HCT116 (cell line): ENCODE measurements around the gene ZNF593. TPM values are rescaled to one million over a fixed set of nuclear protein-coding genes. Genes with fewer than 3 reads are reported as not detected.
A peak's percentile ranks its signal among the peaks of the same experiment; 100 is the strongest.

ENCODE experiments used
- ATAC-seq: fragments of 200-7000 bp; cut with Tn5 transposase; 2 replicates; pipeline ENCODE4 v1.9.1; 2020; ENCODE audit warnings: mild to moderate bottlenecking, moderate library complexity
- BruUV-seq: library from RNA; stranded (reverse); fragments of 400-500 nt; replicated peaks from 2 replicates; lab custom pipeline; 2021; lab: Mats Ljungman, UMichigan
- CTCF ChIA-PET: fragments of 300-600 bp; sonication (Branson Sonifier 250); formaldehyde crosslinking; loops from one replicate; lab custom pipeline; 2021; ENCODE audit warnings: antibody characterized with exemption; lab: Charles Lee
- POLR2A ChIA-PET: fragments of 300-600, 350-600 bp; sonication (Branson Sonifier 250); formaldehyde crosslinking; loops from one replicate; lab custom pipeline; 2021; ENCODE audit warnings: antibody characterized with exemption; lab: Charles Lee
- RAD21 ChIA-PET, 2 experiments: fragments of 300-600 bp; sonication (Branson Sonifier 250); formaldehyde crosslinking; loops; one replicate each; lab custom pipeline; 2023; ENCODE audit warnings: low total read pairs in 2 of 2; ENCODE audit not compliant: uncharacterized antibody in 2 of 2, unreplicated experiment in 2 of 2, low non-redundant PET in 1 of 2; lab: Charles Lee
- DNase-seq: peaks from one replicate; pipeline ENCODE4 v3.0.0-alpha.2; 2010; ENCODE audit warnings: low read depth, low spot score
- H2AFZ ChIP-seq: fragments of 200-600 bp; shearing (Covaris generic), sonication (generic); 2 replicates; pipeline ENCODE4 v1.6.1; 2017; ENCODE audit warnings: low read depth, mixed run types, mixed read lengths, antibody characterized with exemption, low read length; ENCODE audit not compliant: poor library complexity, severe bottlenecking
- H3K27ac ChIP-seq: 2 replicates; pipeline ENCODE4 v1.5.1; 2012; ENCODE audit warnings: low read depth, low read length
- H3K27me3 ChIP-seq: fragments of 200-600 bp; sonication (generic); 2 replicates; pipeline ENCODE4 v1.6.1; 2016; ENCODE audit warnings: mixed run types, low read length, mixed read lengths; ENCODE audit not compliant: insufficient read depth
- H3K36me3 ChIP-seq, 2 experiments: fragments of 200-500 bp in 1 of 2; fragments of 200-600 bp in 1 of 2; sonication (Bioruptor generic) in 1 of 2; sonication (generic) in 1 of 2; 2 replicates each; pipeline versions ENCODE4 v1.5.1 to v1.6.1; 2014 to 2016; ENCODE audit warnings: low read length in 2 of 2, inconsistent platforms in 1 of 2, mixed read lengths in 1 of 2, mixed run types in 1 of 2; ENCODE audit not compliant: insufficient read depth in 2 of 2, control insufficient read depth in 1 of 2
- H3K4me1 ChIP-seq, 2 experiments: fragments of 200-600 bp in 1 of 2; sonication (generic) in 1 of 2; 2 replicates each; pipeline versions ENCODE4 v1.5.1 to v1.6.1; 2012 to 2017; ENCODE audit warnings: low read length in 2 of 2, inconsistent platforms in 1 of 2, mild to moderate bottlenecking in 1 of 2, mixed read lengths in 1 of 2, mixed run types in 1 of 2, moderate library complexity in 1 of 2; ENCODE audit not compliant: insufficient read depth in 2 of 2, control insufficient read depth in 1 of 2
- H3K4me2 ChIP-seq: fragments of 200-600 bp; sonication (generic); 2 replicates; pipeline ENCODE4 v1.6.1; 2017; ENCODE audit warnings: mixed run types, low read length, mixed read lengths
- H3K4me3 ChIP-seq, 2 experiments: fragments of 200-600 bp in 1 of 2; sonication (generic) in 1 of 2; replicated peaks in 1 of 2; 2 replicates each; pipeline ENCODE4 v1.5.1; 2011 to 2016; ENCODE audit warnings: low read length in 2 of 2, control low read depth in 1 of 2, low read depth in 1 of 2, mild to moderate bottlenecking in 1 of 2, mixed read lengths in 1 of 2, mixed run types in 1 of 2
- H3K79me2 ChIP-seq: fragments of 200-600 bp; sonication (generic); 2 replicates; pipeline ENCODE4 v1.6.1; 2017; ENCODE audit warnings: mild to moderate bottlenecking, mixed run types, low read length, moderate library complexity, mixed read lengths; ENCODE audit not compliant: insufficient read depth
- H3K9ac ChIP-seq: fragments of 200-600 bp; sonication (generic); 2 replicates; pipeline ENCODE4 v1.6.1; 2016; ENCODE audit warnings: low read length, mixed read lengths
- H3K9me2 ChIP-seq: fragments of 200-600 bp; sonication (generic), shearing (Covaris generic); 2 replicates; pipeline ENCODE4 v1.6.1; 2017; ENCODE audit warnings: mixed run types, mild to moderate bottlenecking, moderate library complexity; ENCODE audit not compliant: insufficient read depth
- H3K9me3 ChIP-seq, 2 experiments: fragments of 200-500 bp in 1 of 2; fragments of 200-600 bp in 1 of 2; sonication (Bioruptor generic) in 1 of 2; sonication (generic) in 1 of 2; 2 replicates each; pipeline ENCODE4 v1.6.1; 2014 to 2017; ENCODE audit warnings: low read length in 2 of 2, mixed read lengths in 2 of 2, inconsistent platforms in 1 of 2, low read depth in 1 of 2, mild to moderate bottlenecking in 1 of 2, mixed run types in 1 of 2, moderate library complexity in 1 of 2; ENCODE audit not compliant: control insufficient read depth in 1 of 2, insufficient read depth in 1 of 2
- H4K20me1 ChIP-seq: fragments of 200-600 bp; sonication (generic), shearing (Covaris generic); 2 replicates; pipeline ENCODE4 v1.6.1; 2017; ENCODE audit warnings: mixed run types, mild to moderate bottlenecking, moderate library complexity; ENCODE audit not compliant: insufficient read depth
- CEBPB ChIP-seq: IDR thresholded peaks from 2 replicates; pipeline ENCODE4 v1.6.1; 2012; ENCODE audit warnings: low read depth
- ELF1 ChIP-seq: IDR thresholded peaks from 2 replicates; pipeline ENCODE4 v1.6.1; 2012; ENCODE audit warnings: low read depth, borderline replicate concordance
- EZH2phosphoT487 ChIP-seq: fragments of 200-600 bp; IDR thresholded peaks from 2 replicates; pipeline ENCODE4 v1.6.1; 2018; ENCODE audit warnings: antibody characterized with exemption, borderline replicate concordance
- SIN3A ChIP-seq: IDR thresholded peaks from 2 replicates; pipeline ENCODE4 v1.6.1; 2012; ENCODE audit warnings: low read depth
- ZFX ChIP-seq: fragments of 450-650 bp; IDR thresholded peaks from 2 replicates; pipeline ENCODE4 v1.6.1; 2017
- intact Hi-C: fragments of 100-400 bp; cut with micrococcal nuclease; formaldehyde crosslinking; loops from 2 replicates; pipeline ENCODE4 v1.10.0; 2022
- total RNA-seq: library from RNA; stranded (reverse); gene quantifications from one replicate; pipeline ENCODE4 v1.2.1, GENCODE V29; 2021; ENCODE audit not compliant: unreplicated experiment
- TF ChIP-seq, protein P1 (sequence below): IDR thresholded peaks from 2 replicates; pipeline ENCODE4 v1.6.1; 2011; ENCODE audit warnings: mild to moderate bottlenecking, low read length, moderate library complexity; ENCODE audit not compliant: insufficient replicate concordance; ENCODE audit errors: extremely low read depth
- TF ChIP-seq, protein P2 (sequence below): IDR thresholded peaks from 2 replicates; pipeline ENCODE4 v1.6.1; 2012

Gene ZNF593
- total RNA-seq, 1 experiment from 2014 or later, result 62.4 TPM

DNA sequence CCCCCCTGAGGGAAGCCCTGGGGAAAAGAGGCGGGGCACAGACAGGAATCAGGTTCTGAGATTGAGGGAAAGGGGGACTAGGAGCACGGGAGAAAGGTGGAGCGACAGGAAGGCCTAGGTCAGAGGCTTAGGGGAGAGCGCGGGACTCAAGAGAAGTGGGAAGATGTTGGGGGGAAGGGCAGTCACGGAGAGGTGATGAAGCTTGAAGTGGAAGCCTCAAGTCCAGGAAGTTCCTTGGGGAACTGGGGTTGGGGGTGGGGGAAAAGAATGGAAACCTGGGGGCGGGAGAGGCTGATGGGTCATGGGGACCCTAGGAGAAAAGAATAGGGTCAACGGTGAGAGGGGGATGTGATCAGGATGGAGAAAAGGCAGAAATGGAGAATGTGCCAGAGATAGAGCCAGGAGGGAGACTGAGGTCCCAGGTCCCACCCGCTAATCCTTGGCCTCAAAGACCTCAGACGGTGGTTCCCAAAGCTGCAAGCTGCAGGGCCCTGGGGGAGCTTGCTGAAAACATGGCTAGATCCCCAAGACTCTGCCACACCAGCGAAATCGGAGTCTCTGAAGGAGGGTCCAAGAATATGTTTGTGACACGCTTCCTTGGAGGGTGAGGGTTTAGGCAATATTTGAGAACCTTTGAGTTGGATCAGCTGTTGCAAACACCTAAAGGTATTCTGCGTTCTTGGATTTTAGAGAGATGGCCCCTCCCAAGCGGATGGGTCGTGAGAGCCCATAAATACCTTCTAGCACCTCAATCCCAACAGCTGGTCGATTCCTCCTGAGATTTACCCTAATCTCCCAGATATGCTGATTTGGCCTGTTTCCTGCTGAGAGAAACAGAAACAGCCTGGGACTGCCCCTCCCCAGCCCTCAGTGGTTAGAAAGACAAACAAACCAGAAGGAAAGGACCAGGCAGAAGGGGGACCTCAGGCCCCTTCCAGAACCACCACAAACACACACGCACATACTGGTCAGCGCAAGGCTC lies 4.6 kb upstream of the ZNF593 start:
- intact Hi-C loops, result loop anchor here (5.0 kb wide), 3 partner anchors 128 to 227 kb away; no protein-coding TSS in a partner anchor
- no peaks in the 10 kb centered on the region for H3K36me3 ChIP-seq
- no peaks in the 10 kb centered on the region for H3K27me3 ChIP-seq
- no TSS peak for BruUV-seq
- no peak for DNase-seq
- POLR2A ChIA-PET, result interaction anchor here (1.2 kb wide), 1 partner anchor 69 kb away, joined by 4 read pairs; the partner anchor contains the start of gene CEP85
- no peak for TF ChIP-seq SIN3A
- no peak for TF ChIP-seq ELF1
- no peak for TF ChIP-seq ZFX
- TF ChIP-seq, protein P1, sequence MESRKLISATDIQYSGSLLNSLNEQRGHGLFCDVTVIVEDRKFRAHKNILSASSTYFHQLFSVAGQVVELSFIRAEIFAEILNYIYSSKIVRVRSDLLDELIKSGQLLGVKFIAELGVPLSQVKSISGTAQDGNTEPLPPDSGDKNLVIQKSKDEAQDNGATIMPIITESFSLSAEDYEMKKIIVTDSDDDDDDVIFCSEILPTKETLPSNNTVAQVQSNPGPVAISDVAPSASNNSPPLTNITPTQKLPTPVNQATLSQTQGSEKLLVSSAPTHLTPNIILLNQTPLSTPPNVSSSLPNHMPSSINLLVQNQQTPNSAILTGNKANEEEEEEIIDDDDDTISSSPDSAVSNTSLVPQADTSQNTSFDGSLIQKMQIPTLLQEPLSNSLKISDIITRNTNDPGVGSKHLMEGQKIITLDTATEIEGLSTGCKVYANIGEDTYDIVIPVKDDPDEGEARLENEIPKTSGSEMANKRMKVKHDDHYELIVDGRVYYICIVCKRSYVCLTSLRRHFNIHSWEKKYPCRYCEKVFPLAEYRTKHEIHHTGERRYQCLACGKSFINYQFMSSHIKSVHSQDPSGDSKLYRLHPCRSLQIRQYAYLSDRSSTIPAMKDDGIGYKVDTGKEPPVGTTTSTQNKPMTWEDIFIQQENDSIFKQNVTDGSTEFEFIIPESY, result no peak
- no peak for TF ChIP-seq CEBPB
- TF ChIP-seq, protein P2, sequence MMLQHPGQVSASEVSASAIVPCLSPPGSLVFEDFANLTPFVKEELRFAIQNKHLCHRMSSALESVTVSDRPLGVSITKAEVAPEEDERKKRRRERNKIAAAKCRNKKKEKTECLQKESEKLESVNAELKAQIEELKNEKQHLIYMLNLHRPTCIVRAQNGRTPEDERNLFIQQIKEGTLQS, result no peak
- no peak for TF ChIP-seq EZH2phosphoT487
- no peaks in the 10 kb centered on the region for H3K9me3 ChIP-seq
- H3K9ac ChIP-seq, result peak overlapping the region; percentile 60
- no peak for ATAC-seq
- RAD21 ChIA-PET, result no interaction called here
- peak overlapping the region; percentile 90 for H3K4me2 ChIP-seq
- no peaks in the 10 kb centered on the region for H3K9me2 ChIP-seq
- peak overlapping the region; percentile 85 for H2AFZ ChIP-seq
- CTCF ChIA-PET, result interaction anchor here (0.9 to 1.3 kb wide), 2 partner anchors 12 to 130 kb away, joined by 3 to 7 read pairs; partner anchors contain the start of gene CNKSR1
- H3K4me3 ChIP-seq, result no peak overlapping the region
- H3K27ac ChIP-seq, result no peak overlapping the region
- H4K20me1 ChIP-seq, result no peaks in the 10 kb centered on the region
- H3K4me1 ChIP-seq, result peaks cover 9 to 37% of the 10 kb centered on the region in 2 experiments
- peaks cover 4% of the 10 kb centered on the region for H3K79me2 ChIP-seq
